HG03558 (cell line): ENCODE data around the gene UBASH3B.
A peak's percentile ranks its signal among the peaks of the same experiment; 100 is the strongest.

Source experiments
- ATAC-seq: cut with Tn5 transposase; IDR thresholded peaks from one replicate; pipeline ENCODE4 v1.9.1; 2021; ENCODE audit warnings: moderate number of reproducible peaks; ENCODE audit not compliant: unreplicated experiment; ENCODE audit errors: extremely low read depth

The UBASH3B gene

GRCh38 chr11:122703541-122704272, 48.2 kb downstream of the UBASH3B start:
- ATAC-seq, result no peak

- no peak for ATAC-seq
Measured at GRCh38 chr11:122705396-122705795, 49.9 kb downstream of the UBASH3B start.

- ATAC-seq, result no peak
Measured at GRCh38 chr11:122706291-122707088, 51.0 kb downstream of the UBASH3B start.

- no peak for ATAC-seq
Measured at GRCh38 chr11:122707111-122707510, 51.6 kb downstream of the UBASH3B start.

GRCh38 chr11:122707901-122708300, 52.4 kb downstream of the UBASH3B start:
- no peak for ATAC-seq

- no peak for ATAC-seq
Measured at GRCh38 chr11:122709039-122709760, 53.7 kb downstream of the UBASH3B start.

- no peak for ATAC-seq
Measured at GRCh38 chr11:122711362-122711761, 55.8 kb downstream of the UBASH3B start.

GRCh38 chr11:122711831-122712381, 56.4 kb downstream of the UBASH3B start:
- no peak for ATAC-seq

- ATAC-seq, result no peak
Measured at GRCh38 chr11:122714004-122714403, 58.5 kb downstream of the UBASH3B start.

- no peak for ATAC-seq
Measured at GRCh38 chr11:122714484-122714883, 59.0 kb downstream of the UBASH3B start.

- ATAC-seq, result no peak
Measured at GRCh38 chr11:122715548-122716440, 60.3 kb downstream of the UBASH3B start.

- peak; percentile 57 for ATAC-seq
Measured at GRCh38 chr11:122717264-122717867, 61.8 kb downstream of the UBASH3B start.

GRCh38 chr11:122720107-122720881, 64.8 kb downstream of the UBASH3B start:
- ATAC-seq, result no peak

GRCh38 chr11:122721201-122721963, 65.9 kb downstream of the UBASH3B start:
- ATAC-seq, result no peak

GRCh38 chr11:122721964-122722266, 66.4 kb downstream of the UBASH3B start:
- ATAC-seq, result no peak

GRCh38 chr11:122723106-122723505, 67.6 kb downstream of the UBASH3B start:
- ATAC-seq, result no peak

GRCh38 chr11:122723576-122723975, 68.1 kb downstream of the UBASH3B start:
- ATAC-seq, result no peak

GRCh38 chr11:122724520-122724919, 69.0 kb downstream of the UBASH3B start:
- ATAC-seq, result no peak
